Parathyroid adenoma (tissue), 2 donors: Measurements from ENCODE around the gene ARHGAP26.

Experiments used
- H2AFZ ChIP-seq: fragments of 300-600 bp; sonication (generic); one replicate; pipeline ENCODE4 v1.7.0; 2017; ENCODE audit warnings: antibody characterized with exemption, mild to moderate bottlenecking
- H3K27ac ChIP-seq: fragments of 300-600 bp; sonication (generic); one replicate; pipeline ENCODE4 v1.7.0; 2017
- H3K27me3 ChIP-seq: fragments of 300-600 bp; sonication (generic); one replicate; pipeline ENCODE4 v1.7.0; 2017; ENCODE audit warnings: low read length; ENCODE audit not compliant: control insufficient read depth, insufficient read depth
- H3K36me3 ChIP-seq: fragments of 300-600 bp; sonication (generic); one replicate; pipeline ENCODE4 v1.7.0; 2017; ENCODE audit warnings: low read length; ENCODE audit not compliant: control insufficient read depth, insufficient read depth
- H3K4me1 ChIP-seq: fragments of 300-600 bp; sonication (generic); one replicate; pipeline ENCODE4 v1.7.0; 2017; ENCODE audit warnings: control low read depth
- H3K4me2 ChIP-seq: fragments of 300-600 bp; sonication (generic); one replicate; pipeline ENCODE4 v1.7.0; 2017; ENCODE audit warnings: low read length
- H3K4me3 ChIP-seq: fragments of 300-600 bp; sonication (generic); one replicate; pipeline ENCODE4 v1.7.0; 2017; ENCODE audit warnings: low read depth, low read length
- H3K79me2 ChIP-seq: fragments of 300-600 bp; sonication (generic); one replicate; pipeline ENCODE4 v1.7.0; 2017; ENCODE audit warnings: control low read depth
- H3K9ac ChIP-seq: fragments of 300-600 bp; sonication (generic); one replicate; pipeline ENCODE4 v1.7.0; 2017; ENCODE audit warnings: mild to moderate bottlenecking
- H3K9me3 ChIP-seq: fragments of 300-600 bp; sonication (generic); one replicate; pipeline ENCODE4 v1.7.0; 2017; ENCODE audit warnings: low read length; ENCODE audit not compliant: control insufficient read depth
- TF ChIP-seq, protein P1 (sequence below): fragments of 300-600 bp; sonication (generic); IDR thresholded peaks from one replicate; pipeline ENCODE4 v1.7.0; 2017; ENCODE audit warnings: antibody characterized with exemption, mild to moderate bottlenecking
- donor health status: primary hyperparathyroidism.

ARHGAP26 gene

DNA sequence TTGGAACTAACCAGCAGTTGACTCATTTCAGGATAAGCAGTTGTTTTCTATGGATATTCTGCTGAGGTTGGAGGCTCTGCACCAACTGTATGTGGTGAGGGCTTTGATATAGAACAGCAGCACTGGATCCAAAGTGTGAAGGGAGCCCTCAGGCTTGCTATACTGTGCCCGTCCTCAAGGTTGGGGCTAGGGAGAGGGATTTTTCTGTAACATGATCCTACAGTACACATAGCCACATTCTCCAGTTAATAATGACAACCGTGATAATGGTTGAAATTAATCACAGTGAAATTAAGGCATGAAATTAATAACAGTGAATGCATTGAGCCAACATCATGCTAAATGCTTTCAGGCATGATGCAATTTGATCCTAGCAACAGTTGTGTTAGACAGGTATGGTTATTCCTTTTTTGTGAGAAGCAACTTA is 36.7 kb downstream of the ARHGAP26 start:
- no peaks in the 10 kb centered on the region for H3K9me3 ChIP-seq
- no peak overlapping the region for H3K4me2 ChIP-seq
- H3K79me2 ChIP-seq, result peaks cover 2% of the 10 kb centered on the region
- no peaks in the 10 kb centered on the region for H3K27me3 ChIP-seq
- H3K27ac ChIP-seq, result no peak overlapping the region
- TF ChIP-seq, protein P1, sequence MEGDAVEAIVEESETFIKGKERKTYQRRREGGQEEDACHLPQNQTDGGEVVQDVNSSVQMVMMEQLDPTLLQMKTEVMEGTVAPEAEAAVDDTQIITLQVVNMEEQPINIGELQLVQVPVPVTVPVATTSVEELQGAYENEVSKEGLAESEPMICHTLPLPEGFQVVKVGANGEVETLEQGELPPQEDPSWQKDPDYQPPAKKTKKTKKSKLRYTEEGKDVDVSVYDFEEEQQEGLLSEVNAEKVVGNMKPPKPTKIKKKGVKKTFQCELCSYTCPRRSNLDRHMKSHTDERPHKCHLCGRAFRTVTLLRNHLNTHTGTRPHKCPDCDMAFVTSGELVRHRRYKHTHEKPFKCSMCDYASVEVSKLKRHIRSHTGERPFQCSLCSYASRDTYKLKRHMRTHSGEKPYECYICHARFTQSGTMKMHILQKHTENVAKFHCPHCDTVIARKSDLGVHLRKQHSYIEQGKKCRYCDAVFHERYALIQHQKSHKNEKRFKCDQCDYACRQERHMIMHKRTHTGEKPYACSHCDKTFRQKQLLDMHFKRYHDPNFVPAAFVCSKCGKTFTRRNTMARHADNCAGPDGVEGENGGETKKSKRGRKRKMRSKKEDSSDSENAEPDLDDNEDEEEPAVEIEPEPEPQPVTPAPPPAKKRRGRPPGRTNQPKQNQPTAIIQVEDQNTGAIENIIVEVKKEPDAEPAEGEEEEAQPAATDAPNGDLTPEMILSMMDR, result no peak
- no peak overlapping the region for H3K4me3 ChIP-seq
- H3K9ac ChIP-seq, result no peak overlapping the region
- no peaks in the 10 kb centered on the region for H3K36me3 ChIP-seq
- H2AFZ ChIP-seq, result no peak overlapping the region
- no peaks in the 10 kb centered on the region for H3K4me1 ChIP-seq

DNA sequence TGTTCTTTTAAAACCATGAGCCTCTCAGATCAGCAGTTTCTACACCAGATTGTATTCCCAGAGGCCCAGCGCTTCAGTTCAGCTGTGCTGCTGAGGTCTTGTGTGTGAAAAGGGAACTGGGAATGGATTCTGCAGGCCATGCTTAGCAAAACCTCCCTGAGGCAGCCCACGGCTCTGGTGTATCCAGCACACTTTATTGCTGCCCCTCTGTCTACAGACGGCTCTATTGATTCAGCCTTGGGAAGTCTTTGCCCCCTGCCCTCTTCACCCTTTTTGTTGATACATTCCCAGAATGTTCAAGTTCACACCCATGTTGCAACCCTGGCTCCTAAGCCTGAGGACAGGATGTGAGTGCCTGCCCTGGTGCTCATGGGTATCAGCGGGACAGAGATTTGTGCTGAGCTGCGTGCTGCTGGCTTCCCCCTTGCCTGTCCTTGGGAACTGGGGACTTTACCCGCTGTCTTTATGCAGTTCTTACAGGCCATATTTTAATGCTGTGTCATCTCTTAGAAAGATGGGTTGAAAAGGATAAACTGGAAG is 37.3 kb downstream of the ARHGAP26 start:
- Histone ChIP-seq H3K9ac (no peak overlapping the region), H2AFZ (no peak overlapping the region), H3K4me3 (no peak overlapping the region), H3K4me1 (no peaks in the 10 kb centered on the region), H3K4me2 (no peak overlapping the region), H3K9me3 (no peaks in the 10 kb centered on the region), H3K79me2 (peaks cover 2% of the 10 kb centered on the region), H3K36me3 (no peaks in the 10 kb centered on the region), H3K27me3 (no peaks in the 10 kb centered on the region), H3K27ac (no peak overlapping the region)
- TF ChIP-seq, protein P1, result no peak

DNA sequence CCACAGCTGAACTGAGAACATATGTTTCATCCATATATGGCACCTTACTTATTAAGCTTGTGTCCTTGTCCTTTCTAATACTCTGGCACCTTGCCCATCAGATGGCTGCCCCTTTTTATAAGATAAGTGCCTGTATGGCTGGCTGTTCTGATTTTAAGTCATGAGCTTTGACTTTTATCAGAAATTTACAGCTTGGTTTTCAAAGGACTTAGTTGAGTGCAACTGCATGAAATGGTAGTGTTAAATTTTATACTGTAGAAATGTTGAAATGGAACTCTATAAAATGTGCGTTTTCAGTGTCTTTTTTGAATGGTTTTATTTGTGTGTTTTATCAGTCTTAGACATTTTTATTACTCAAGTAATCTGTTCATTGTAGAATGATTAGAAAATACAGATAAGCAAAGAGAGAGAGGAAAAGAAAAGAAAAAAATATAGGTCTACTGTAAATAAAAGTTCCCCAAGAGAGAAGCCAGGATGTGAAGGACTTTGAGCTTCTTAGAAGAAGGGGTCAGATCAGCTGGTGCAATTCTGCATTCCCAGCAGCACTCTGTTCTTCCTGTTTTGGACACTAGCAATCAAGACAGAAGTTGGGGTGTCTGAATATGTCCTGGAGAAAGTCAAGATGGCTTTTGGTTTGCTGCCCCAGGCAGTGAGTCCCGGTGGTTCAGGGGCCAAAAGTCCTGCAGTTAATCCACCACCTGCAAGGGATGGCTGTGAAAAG is 38.9 kb downstream of the ARHGAP26 start:
- H3K4me3 ChIP-seq, result no peak overlapping the region
- no peak overlapping the region for H3K27ac ChIP-seq

DNA sequence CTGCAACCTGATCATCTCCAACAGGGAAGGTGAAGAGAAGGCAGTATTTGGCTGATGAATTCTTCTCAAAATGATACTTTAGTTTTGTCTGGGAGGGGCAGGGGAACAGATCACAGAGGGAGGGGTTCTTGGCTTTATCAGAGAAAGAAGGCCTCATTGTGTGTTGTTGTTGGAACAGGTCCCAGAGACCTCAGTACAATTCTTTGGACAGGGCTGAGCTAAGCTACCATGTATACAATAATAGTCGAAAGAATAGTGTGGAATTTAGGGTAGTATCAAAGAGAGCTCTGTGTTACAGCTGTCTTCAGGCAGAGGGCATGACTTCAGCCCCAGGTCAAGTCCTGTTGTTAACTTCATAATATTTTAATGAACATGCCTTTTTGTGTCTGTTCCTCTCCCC is 39.9 kb downstream of the ARHGAP26 start:
- TF ChIP-seq, protein P1, result no peak
- peak overlapping the region; percentile 16 for H3K27ac ChIP-seq
- peaks cover 3% of the 10 kb centered on the region for H3K4me1 ChIP-seq

More for the DNA sequence above, 38.9 kb downstream of the ARHGAP26 start:
- Histone ChIP-seq H3K4me2 (no peak overlapping the region), H3K79me2 (peaks cover 5% of the 10 kb centered on the region), H3K9me3 (no peaks in the 10 kb centered on the region), H3K4me1 (peaks cover 3% of the 10 kb centered on the region), H3K27me3 (no peaks in the 10 kb centered on the region), H3K9ac (no peak overlapping the region), H3K36me3 (no peaks in the 10 kb centered on the region), H2AFZ (no peak overlapping the region)
- TF ChIP-seq, protein P1, result no peak

More for the DNA sequence above, 39.9 kb downstream of the ARHGAP26 start:
- Histone ChIP-seq H3K27me3 (no peaks in the 10 kb centered on the region), H3K79me2 (peaks cover 8% of the 10 kb centered on the region), H3K4me2 (no peak overlapping the region), H3K4me3 (no peak overlapping the region), H3K9me3 (no peaks in the 10 kb centered on the region), H3K36me3 (no peaks in the 10 kb centered on the region), H2AFZ (no peak overlapping the region), H3K9ac (no peak overlapping the region)
